HG02623 (cell line): Measurements from ENCODE around the gene MAGI1.
"Not testable (repeated sequence)": the region's sequence is repeated elsewhere in the genome, so short reads cannot be mapped to it uniquely, and the experiment has no call there.

Experiments used
- ATAC-seq: cut with Tn5 transposase; IDR thresholded peaks from one replicate; pipeline ENCODE4 v1.9.1; 2021; ENCODE audit warnings: moderate library complexity; ENCODE audit not compliant: unreplicated experiment

The MAGI1 gene

GRCh38 chr3:66038726-66039589, at the start of gene MAGI1:
TSS of gene MAGI1 (minus strand) at chr3:66038918. CDS start at chr3:66038308, 610 bp downstream.
- ATAC-seq: peak; percentile 80

DNA sequence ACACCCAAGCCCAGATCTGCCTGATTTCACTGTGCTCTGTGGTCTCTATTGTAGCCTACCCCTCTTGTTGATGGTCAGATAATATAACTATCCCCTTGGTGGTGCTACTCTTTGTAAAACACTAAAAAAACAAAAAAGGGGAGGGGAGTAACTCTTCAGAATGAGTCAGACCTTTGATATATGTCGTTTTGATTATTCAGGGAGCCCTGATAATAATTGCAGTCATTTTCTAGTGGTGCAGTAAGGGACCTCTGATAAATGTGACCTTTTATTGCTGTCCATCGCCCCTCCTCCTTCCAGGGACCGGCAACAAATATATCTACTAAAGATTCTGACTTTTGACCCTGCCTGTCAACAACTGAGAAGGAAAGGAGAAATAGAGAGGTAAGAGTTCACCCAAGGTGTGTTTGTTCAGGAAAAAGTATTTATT, 45.1 kb upstream of the MAGI1 start:
- no peak for ATAC-seq

GRCh38 chr3:66083096-66083678, 44.5 kb upstream of the MAGI1 start:
- no peak for ATAC-seq

GRCh38 chr3:66082679-66083078, 44.0 kb upstream of the MAGI1 start:
- ATAC-seq: no peak

DNA sequence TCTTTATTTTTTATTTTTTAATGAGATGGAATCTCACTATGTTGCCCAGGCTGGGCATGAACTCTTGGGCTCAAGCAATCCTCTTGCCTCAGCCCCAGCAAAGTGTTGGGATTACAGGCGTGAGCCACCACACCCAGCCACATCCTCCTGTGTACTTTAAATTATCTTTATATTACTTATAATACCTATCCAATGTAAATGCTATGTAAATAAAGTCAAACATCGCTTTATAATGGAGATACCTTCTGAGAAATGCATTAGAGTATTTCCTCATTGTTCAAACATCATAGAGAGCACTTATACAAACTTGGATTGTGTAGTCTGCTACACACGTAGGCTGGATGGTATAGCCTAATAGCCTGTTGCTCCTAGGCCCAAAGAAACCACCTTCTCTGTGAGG, 41.4 kb upstream of the MAGI1 start:
- ATAC-seq: no peak

DNA sequence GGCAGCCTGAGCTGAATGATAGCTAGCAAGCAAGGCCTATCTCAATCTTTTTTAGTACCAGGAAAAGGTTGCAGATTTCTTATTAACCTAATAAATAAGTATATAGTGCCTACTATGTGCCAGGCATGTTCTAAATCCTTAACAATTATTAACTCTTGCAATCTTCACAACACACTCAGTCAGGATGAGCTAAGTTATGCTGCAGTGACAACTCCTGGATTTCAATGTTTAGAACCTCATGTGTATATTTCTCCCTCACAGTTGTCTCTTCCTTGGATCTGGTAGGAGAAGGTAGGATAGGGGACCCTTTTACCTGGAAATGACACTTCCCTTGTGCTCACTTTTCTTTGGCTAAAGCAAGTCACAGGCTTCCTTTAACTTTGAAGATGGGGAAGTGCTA, 39.3 kb upstream of the MAGI1 start:
- no peak for ATAC-seq

GRCh38 chr3:66076861-66077470, 38.2 kb upstream of the MAGI1 start:
- ATAC-seq: no peak

DNA sequence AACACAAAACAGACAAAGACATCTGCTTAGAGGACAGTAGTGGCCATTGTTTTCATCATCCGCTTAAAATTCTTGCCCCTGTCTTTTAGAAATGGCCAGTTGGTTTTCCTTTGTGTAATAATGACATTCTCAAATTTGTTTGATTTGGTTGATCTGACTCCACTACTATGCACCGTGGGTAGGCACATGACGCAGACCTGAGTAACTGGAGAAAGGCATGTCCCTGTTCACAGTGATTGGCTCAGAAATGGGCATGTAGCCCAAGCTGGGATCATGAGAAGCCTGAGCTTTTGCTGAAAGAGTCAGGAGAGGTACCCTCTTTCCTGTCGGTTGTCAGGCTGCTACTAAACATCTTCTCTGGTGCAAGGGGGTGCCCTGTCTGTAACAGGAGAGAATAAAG, 36.6 kb upstream of the MAGI1 start:
- no peak for ATAC-seq

DNA sequence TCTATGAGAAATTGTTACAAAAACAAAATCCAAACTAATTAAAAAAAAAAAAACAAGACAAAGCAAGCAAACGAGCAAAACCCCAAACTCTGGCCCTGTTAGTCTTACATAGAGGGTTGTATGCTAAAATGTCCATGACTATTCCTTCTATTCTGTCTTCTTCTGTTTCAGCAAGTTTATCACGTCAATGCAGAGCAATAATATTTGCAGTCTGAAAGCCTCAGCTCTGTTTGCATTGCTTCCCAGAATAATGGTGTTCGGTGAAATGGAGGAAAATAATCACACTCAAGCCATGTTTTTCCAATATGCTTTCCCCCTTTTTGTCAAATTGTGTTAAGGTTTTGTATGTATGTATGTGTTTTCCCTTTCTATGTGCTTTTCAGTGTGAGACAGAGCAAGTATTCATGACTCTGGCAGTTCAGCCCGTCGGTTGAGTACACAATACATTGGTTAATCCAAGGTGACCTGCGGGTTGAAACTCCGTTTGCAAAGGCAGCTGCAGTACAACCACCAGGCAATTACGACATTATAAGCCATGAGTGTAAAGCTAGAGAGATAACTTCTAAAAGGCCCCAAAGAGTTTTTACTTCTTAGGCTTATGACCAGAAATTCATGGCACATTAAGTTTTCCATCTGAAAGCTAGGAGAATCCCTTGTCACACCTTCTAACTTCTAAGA, 34.9 kb upstream of the MAGI1 start:
- no peak for ATAC-seq

DNA sequence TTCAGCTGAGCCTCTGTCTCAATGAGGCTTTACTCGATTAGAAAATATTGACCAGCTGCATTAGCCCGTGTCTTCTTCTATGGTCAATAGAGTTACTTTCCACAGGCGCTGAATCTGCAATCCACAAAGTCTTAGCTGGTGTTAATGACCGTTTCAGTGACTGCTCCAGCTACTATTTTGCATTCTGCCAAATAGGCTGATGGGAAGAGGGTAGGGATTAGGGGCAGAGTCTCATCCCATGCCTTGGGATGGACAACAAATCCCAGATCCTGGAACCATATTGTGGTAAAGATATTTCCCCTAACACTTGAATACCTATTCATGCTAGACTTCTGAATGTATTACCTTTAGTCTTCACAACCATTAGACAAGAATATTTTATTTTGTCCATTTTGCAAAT, 29.5 kb upstream of the MAGI1 start:
- ATAC-seq: no peak

DNA sequence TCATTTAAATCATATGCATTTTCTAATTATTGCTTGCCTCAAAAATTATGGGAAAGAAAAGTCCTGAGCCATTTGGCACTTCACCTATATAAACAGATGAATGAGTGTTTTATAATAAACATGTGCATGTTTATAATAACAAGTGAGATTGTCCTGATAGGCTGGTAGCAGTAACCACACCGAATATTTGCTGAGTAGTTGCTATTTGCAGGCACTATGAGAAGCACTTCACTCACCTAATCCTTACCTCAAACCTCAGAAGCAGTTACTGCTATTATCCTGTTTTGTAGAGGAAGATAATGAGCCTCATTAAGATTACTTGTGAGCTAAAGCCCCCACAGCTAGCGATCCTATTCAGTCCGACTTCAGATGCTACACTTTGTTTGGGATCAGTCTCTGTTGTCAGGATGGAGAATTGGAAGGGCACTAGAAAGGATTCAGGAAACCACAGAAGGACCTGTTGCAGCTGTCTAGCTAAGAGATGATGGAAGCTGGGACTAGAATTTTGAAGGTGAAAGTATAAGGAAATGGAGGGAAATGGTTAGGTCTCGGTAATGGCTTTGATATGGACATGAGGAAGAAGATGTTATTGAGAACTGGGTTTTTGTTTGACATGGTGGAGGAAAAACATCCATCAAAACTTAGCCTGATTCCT, 28.4 kb upstream of the MAGI1 start:
- no peak for ATAC-seq

GRCh38 chr3:66055289-66055688, 16.6 kb upstream of the MAGI1 start:
- no peak for ATAC-seq

DNA sequence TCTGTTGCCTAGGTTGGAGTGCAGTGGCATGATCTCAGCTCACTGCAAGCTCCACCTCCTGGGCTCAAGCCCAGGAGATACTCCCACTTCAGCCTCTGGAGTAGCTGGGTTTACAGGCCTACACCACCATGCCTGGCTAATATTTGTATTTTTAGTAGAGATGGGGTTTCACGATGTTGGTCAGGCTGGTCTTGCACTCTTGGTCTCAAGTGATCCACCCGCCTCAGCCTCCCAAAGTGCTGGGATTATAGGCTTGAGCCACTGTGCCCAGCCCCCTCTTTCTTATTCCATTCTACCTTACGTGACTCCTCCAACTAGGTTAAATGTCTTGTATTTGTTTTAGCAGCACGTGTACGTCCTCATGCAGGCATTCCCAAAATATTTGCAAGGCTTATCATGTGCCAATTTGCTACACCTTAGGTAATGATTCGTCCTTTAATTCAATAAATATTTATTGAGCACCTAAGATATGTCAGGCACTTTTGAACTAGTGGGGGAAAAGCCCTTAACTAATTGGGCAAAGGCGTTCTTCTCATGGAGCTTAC, 14.9 kb upstream of the MAGI1 start:
- no peak for ATAC-seq

DNA sequence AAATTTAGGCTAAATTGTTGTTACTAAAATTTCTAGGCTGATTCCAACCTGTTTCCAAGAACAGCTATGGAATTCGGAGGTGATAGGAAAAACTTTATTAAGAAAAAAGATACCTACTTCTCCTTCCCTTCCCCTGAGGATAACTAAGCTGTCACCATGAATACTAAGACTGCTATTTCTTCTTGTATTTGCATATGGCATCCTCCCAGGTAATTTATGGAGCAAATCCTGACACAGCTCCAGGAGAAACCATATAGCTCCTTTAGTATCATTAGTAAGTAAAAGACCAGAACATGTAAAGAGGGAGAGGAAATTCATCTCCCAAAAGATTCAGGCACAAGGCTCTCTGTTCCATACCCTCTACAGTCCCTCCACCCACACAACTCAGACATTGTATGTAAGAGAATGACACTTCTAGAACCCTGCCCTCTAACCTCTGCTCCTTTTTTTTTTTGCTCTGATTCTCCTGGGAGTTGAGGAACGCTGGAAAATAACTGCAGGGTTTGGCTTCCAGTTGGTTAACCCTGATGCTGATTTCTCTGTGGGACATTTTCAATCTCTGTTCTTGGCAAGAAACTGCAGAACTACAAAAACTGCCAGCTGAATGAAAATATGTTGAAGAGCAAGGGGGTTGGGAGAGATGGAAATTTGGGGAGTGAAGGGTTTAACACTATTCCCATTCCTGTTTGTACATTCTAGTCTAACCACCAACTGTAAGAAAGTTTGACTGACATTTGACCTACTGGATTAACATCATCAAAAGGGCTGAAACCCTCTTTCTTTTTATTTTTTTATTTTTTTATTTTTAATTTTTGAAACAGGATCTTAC, 14.2 kb upstream of the MAGI1 start:
- ATAC-seq: no peak

DNA sequence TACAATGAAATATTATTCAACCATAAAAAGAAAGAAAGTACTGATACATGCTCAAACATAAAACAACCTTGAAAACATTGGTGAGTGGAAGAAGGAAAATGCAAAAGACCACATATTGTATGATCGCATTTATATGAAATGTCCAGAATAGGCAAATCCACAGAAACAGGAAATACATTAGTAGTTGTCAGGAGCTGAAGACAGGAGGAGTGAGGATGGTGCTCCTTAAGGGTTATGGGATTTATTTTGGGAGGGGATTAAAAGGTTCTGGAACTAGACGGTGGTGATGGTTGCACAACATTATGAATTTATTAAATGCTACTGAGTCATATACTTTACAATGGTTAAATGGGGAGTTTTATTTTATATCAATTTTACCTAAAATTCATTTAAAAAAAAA, 12.1 kb upstream of the MAGI1 start:
- no peak for ATAC-seq

GRCh38 chr3:66048051-66048395, 9.3 kb upstream of the MAGI1 start:
- ATAC-seq: no peak

- ATAC-seq: no peak
These were observed 8.8 kb upstream of the MAGI1 start for GRCh38 chr3:66047311-66048050.

GRCh38 chr3:66046321-66046720, 7.6 kb upstream of the MAGI1 start:
- ATAC-seq: not testable (repeated sequence)

DNA sequence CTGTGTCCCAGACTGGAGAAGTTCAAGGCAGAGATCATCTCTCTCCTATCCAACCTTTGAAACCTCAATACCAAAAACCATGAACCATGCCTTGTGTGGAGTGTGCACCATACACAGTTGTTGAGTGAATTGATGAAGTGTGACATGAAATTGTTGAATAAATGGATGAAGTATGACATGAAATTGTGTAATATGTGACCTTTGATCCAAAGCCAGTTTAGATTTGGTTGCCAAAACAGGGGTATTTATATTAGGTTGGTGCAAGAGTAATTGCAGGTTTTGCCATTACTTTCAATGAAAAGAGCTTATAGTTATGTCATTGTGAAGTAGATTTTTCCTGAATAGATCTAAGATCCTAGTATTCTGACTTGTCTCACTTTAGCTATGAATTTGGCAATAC, 3.1 kb upstream of the MAGI1 start:
- ATAC-seq: no peak
